Vagina (tissue), 2 donors: ENCODE results near the gene KATNAL1.

Experiments used
- POLR2A ChIP-seq, 2 donors: fragments of 450-650 bp; IDR thresholded peaks; one replicate each; pipeline ENCODE4 v1.6.1; 2017; ENCODE audit warnings: antibody characterized with exemption in 2 of 2, mild to moderate bottlenecking in 2 of 2, moderate library complexity in 2 of 2
- POLR2AphosphoS5 ChIP-seq, 2 donors: sonication (generic); formaldehyde crosslinking; IDR thresholded peaks; one replicate each; pipeline ENCODE4 v1.9.0; 2017; ENCODE audit warnings: antibody characterized with exemption in 2 of 2, mild to moderate bottlenecking in 2 of 2, low read depth in 1 of 2; ENCODE audit not compliant: insufficient read depth in 1 of 2
- TF ChIP-seq, protein P1 (sequence below), 3 experiments: fragments of 450-650 bp in 2 of 3; fragments of 200-600 bp in 1 of 3; sonication (generic) in 1 of 3; IDR thresholded peaks; one replicate each; pipeline ENCODE4 v1.5.1; 2017 to 2019; ENCODE audit warnings: antibody characterized with exemption in 3 of 3, mild to moderate bottlenecking in 2 of 3, moderate library complexity in 2 of 3

DNA sequence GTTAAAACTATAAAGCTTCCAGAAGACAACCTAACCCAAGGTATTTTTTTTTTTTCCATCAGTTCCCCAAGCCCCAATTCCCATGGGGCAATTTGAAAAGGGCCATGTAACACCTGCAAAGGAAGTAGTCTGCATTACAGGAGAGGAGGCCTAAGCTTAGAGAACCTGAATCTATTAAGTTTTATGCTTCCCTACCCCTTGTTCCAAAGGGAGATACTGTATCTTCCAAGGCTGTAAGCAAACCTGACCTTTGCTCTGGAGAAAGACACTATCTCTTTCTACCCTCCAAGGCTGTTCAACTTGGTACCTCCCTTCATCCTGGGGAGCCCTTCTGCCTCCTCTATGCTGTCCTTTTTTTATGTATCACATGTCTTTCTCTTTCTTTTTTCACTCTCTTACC is 15.0 kb downstream of the KATNAL1 start:
- TF ChIP-seq POLR2A (IDR thresholded peaks at IDR 0.05), result no peak
- TF ChIP-seq, protein P1, sequence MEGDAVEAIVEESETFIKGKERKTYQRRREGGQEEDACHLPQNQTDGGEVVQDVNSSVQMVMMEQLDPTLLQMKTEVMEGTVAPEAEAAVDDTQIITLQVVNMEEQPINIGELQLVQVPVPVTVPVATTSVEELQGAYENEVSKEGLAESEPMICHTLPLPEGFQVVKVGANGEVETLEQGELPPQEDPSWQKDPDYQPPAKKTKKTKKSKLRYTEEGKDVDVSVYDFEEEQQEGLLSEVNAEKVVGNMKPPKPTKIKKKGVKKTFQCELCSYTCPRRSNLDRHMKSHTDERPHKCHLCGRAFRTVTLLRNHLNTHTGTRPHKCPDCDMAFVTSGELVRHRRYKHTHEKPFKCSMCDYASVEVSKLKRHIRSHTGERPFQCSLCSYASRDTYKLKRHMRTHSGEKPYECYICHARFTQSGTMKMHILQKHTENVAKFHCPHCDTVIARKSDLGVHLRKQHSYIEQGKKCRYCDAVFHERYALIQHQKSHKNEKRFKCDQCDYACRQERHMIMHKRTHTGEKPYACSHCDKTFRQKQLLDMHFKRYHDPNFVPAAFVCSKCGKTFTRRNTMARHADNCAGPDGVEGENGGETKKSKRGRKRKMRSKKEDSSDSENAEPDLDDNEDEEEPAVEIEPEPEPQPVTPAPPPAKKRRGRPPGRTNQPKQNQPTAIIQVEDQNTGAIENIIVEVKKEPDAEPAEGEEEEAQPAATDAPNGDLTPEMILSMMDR (IDR thresholded peaks at IDR 0.05), result no peak
- no peak for TF ChIP-seq POLR2AphosphoS5 (IDR thresholded peaks at IDR 0.05; ENCODE audit: insufficient read depth in 1 of 2, low read depth in 1 of 2)
